Thyroid gland (tissue), 4 donors: ENCODE measurements around the gene SLC66A3. TPM values are rescaled to one million over a fixed set of nuclear protein-coding genes. Genes with fewer than 3 reads are reported as not detected.
A peak's percentile ranks its signal among the peaks of the same experiment; 100 is the strongest.

Source experiments
- DNase-seq, 2 donors: peaks; one replicate each; pipeline ENCODE4 v3.0.0-alpha.2; 2019
- H3K27ac ChIP-seq, 3 donors: fragments of 200-600 bp; sonication (generic); 1 replicate in 2 of 3; 2 replicates in 1 of 3; pipeline ENCODE4 v1.5.1; 2016 to 2019; ENCODE audit warnings: mild to moderate bottlenecking in 1 of 3, moderate library complexity in 1 of 3
- H3K27me3 ChIP-seq: fragments of 200-600 bp; sonication (generic); one replicate; pipeline ENCODE4 v1.5.1; 2019
- H3K36me3 ChIP-seq, 2 donors: fragments of 200-600 bp; sonication (generic); one replicate each; pipeline ENCODE4 v1.5.1; 2016 to 2019
- H3K4me1 ChIP-seq, 2 donors: fragments of 200-600 bp; sonication (generic); one replicate each; pipeline ENCODE4 v1.5.1; 2017 to 2019
- H3K4me3 ChIP-seq, 3 donors: fragments of 200-600 bp; sonication (generic); replicated peaks in 1 of 3; 1 replicate in 2 of 3; 2 replicates in 1 of 3; pipeline ENCODE4 v1.5.1; 2016; ENCODE audit warnings: mild to moderate bottlenecking in 1 of 3
- H3K9me3 ChIP-seq: fragments of 200-600 bp; sonication (generic); one replicate; pipeline ENCODE4 v1.5.1; 2017
- POLR2A ChIP-seq, 2 donors: fragments of 450-650 bp; IDR thresholded peaks; one replicate each; pipeline ENCODE4 v1.6.1; 2017; ENCODE audit warnings: antibody characterized with exemption in 2 of 2, mild to moderate bottlenecking in 2 of 2, moderate library complexity in 1 of 2
- WGBS, 2 donors: methylation state at CpG; one replicate each; pipeline ENCODE4 v1.1.5; 2017; 5-methylcytosine and 5-hydroxymethylcytosine counted together
- intact Hi-C: fragments of 100-400 bp; cut with DNase I; formaldehyde crosslinking; loops from one replicate; pipeline ENCODE4 v1.15.1; 2023
- total RNA-seq, 4 donors: library from RNA; depleted of rRNA; stranded (reverse); fragments of >200 nt; gene quantifications; one replicate each; pipeline ENCODE4 v1.2.3, GENCODE V29; 2016
- TF ChIP-seq, protein P1 (sequence below), 6 experiments: fragments of 200-600 bp in 3 of 6; fragments of 450-650 bp in 3 of 6; sonication (generic) in 3 of 6; IDR thresholded peaks; one replicate each; pipeline ENCODE4 v1.5.1; 2016 to 2019; ENCODE audit warnings: antibody characterized with exemption in 6 of 6, mild to moderate bottlenecking in 2 of 6, inconsistent platforms in 1 of 6, moderate library complexity in 1 of 6

The SLC66A3 gene
- total RNA-seq: 10 to 100 TPM; 30.8 to 68.7 (median 43.2) TPM

GRCh38 chr2:11155381-11156035, at the start of gene SLC66A3:
Gene SLC66A3, plus strand, starts transcription at chr2:11155467. Its CDS starts 80 bp downstream, at chr2:11155547.
- peaks cover 5 to 13% of the 10 kb centered on the region in 2 donors for H3K4me1 ChIP-seq
- intact Hi-C loops: no loop called here
- H3K36me3 ChIP-seq: no peaks in the 10 kb centered on the region
- DNase-seq: peak in 1 of 2 donors; percentile 87
- peak; percentile 65 to 88 for TF ChIP-seq POLR2A (IDR thresholded peaks at IDR 0.05)
- TF ChIP-seq, protein P1, sequence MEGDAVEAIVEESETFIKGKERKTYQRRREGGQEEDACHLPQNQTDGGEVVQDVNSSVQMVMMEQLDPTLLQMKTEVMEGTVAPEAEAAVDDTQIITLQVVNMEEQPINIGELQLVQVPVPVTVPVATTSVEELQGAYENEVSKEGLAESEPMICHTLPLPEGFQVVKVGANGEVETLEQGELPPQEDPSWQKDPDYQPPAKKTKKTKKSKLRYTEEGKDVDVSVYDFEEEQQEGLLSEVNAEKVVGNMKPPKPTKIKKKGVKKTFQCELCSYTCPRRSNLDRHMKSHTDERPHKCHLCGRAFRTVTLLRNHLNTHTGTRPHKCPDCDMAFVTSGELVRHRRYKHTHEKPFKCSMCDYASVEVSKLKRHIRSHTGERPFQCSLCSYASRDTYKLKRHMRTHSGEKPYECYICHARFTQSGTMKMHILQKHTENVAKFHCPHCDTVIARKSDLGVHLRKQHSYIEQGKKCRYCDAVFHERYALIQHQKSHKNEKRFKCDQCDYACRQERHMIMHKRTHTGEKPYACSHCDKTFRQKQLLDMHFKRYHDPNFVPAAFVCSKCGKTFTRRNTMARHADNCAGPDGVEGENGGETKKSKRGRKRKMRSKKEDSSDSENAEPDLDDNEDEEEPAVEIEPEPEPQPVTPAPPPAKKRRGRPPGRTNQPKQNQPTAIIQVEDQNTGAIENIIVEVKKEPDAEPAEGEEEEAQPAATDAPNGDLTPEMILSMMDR (IDR thresholded peaks at IDR 0.05): peak in 1 of 6 experiments; percentile 19
- no peaks in the 10 kb centered on the region for H3K9me3 ChIP-seq
- 6 to 7% methylated on average over 19 to 21 of the region's 71 CpGs for WGBS, 2 donors
- peak within 1 kb of the TSS; percentile 62 to 85 (median 76) for H3K27ac ChIP-seq
- H3K4me3 ChIP-seq: peak within 1 kb of the TSS; percentile 57 to 81 (median 69)
- no peaks in the 10 kb centered on the region for H3K27me3 ChIP-seq

- intact Hi-C loops: no loop called here
- H3K36me3 ChIP-seq: no peaks in the 10 kb centered on the region
- TF ChIP-seq, protein P1 (IDR thresholded peaks at IDR 0.05): no peak
- TF ChIP-seq POLR2A (IDR thresholded peaks at IDR 0.05): no peak
- 95 to 98% methylated on average over 2 of the region's 2 CpGs for WGBS, 2 donors
- no peak for DNase-seq
- H3K9me3 ChIP-seq: no peaks in the 10 kb centered on the region
- H3K4me3 ChIP-seq: no peak overlapping the region
- no peaks in the 10 kb centered on the region for H3K4me1 ChIP-seq
- H3K27me3 ChIP-seq: no peaks in the 10 kb centered on the region
- H3K27ac ChIP-seq: no peak overlapping the region
These were observed 46.3 kb upstream of the SLC66A3 start for GRCh38 chr2:11109002-11109401.

DNA sequence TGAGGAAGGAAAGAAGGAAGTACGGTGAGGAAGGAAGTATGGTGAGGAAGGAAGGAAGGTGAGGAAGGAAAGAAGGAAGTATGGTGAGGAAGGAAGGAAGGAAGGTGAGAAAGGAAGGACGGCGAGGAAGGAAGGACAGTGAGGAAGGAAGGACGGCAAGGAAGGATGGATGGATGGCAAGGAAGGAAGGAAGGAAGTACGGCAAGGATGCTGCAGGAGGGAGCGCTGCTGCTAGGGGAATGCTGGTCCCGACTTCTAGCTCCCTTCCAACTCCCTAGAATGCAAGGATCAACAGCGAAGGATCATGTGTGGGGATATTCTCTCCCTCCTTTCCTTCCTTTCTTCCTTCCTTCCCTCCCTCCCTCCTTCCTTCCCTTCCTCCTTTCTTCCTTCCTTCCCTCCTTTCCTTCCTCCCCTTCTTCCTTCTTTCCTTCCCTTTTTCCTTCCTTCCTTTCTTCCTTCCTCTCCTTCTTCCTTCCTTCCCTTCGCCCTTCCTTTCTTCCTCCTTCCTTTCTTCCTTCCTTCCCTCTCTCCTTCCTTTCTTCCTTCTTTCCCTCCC, 42.3 kb upstream of the SLC66A3 start:
- no peak overlapping the region for H3K27ac ChIP-seq
- no peaks in the 10 kb centered on the region for H3K9me3 ChIP-seq
- H3K4me1 ChIP-seq: no peaks in the 10 kb centered on the region
- no peaks in the 10 kb centered on the region for H3K36me3 ChIP-seq
- H3K4me3 ChIP-seq: no peak overlapping the region
- TF ChIP-seq, protein P1 (IDR thresholded peaks at IDR 0.05): no peak
- no peak for TF ChIP-seq POLR2A (IDR thresholded peaks at IDR 0.05)
- no peak for DNase-seq
- intact Hi-C loops: no loop called here
- no peaks in the 10 kb centered on the region for H3K27me3 ChIP-seq
- WGBS, 2 donors: 88 to 92% methylated on average over 9 of the region's 9 CpGs

DNA sequence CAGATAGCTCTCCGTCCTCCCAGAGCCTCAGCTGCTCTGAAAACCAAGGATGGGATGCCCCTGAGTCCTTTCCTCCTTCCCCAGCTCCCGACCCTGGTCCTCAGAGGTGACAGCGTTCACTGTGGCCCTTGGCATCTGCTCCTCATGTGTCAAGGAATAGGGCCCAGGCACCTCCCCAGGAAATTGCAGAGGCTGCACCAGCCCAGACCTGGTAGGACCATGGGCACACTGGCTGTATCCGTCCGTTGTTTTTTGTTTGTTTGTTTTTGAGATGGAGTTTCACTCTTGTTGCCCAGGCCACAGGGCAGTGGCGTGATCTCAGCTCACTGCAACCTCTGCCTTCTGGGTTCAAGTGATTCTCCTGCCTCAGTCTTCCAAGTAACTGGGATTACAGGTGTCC, 37.5 kb upstream of the SLC66A3 start:
- Histone ChIP-seq H3K27ac (no peak overlapping the region), H3K4me1 (no peaks in the 10 kb centered on the region), H3K9me3 (no peaks in the 10 kb centered on the region), H3K4me3 (no peak overlapping the region), H3K27me3 (no peaks in the 10 kb centered on the region), H3K36me3 (no peaks in the 10 kb centered on the region)
- DNase-seq: no peak
- TF ChIP-seq, protein P1 (IDR thresholded peaks at IDR 0.05): no peak
- TF ChIP-seq POLR2A (IDR thresholded peaks at IDR 0.05): no peak
- intact Hi-C loops: no loop called here
- 84 to 88% methylated on average over 6 of the region's 6 CpGs for WGBS, 2 donors

DNA sequence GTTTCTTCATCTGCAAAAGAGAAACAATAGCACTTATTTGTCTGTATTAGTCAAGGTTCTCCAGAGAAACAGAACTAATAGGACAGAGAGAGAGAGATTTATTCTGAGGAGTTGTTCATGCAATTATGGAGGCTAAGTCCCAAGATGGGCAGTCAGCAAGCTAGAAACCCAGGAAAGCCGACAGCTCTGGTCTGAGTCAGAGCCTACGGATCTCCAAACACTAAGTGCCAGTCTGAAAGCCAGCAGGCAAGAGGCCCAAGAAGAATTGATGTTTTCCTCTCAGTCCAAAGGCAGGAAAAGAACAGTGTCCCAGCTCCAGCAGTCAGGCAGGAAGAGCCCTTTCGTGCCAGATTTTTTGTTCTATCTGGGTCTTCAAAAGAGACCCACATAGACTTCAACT, 36.5 kb upstream of the SLC66A3 start:
- 45 to 69% methylated on average over 3 of the region's 3 CpGs for WGBS, 2 donors
- intact Hi-C loops: no loop called here
- TF ChIP-seq POLR2A (IDR thresholded peaks at IDR 0.05): no peak
- TF ChIP-seq, protein P1 (IDR thresholded peaks at IDR 0.05): no peak
- H3K9me3 ChIP-seq: no peaks in the 10 kb centered on the region
- no peak for DNase-seq
- H3K36me3 ChIP-seq: no peaks in the 10 kb centered on the region
- no peaks in the 10 kb centered on the region for H3K4me1 ChIP-seq
- H3K27me3 ChIP-seq: no peaks in the 10 kb centered on the region
- no peak overlapping the region for H3K4me3 ChIP-seq
- H3K27ac ChIP-seq: no peak overlapping the region
